Testis (tissue), 3 donors: ENCODE measurements around the gene SH3TC1. TPM values are rescaled to one million over a fixed set of nuclear protein-coding genes. Genes with fewer than 3 reads are reported as not detected.

Experiments used
- DNase-seq: peaks from one replicate; pipeline ENCODE4 v3.0.0-alpha.2; 2019
- H3K27ac ChIP-seq, 2 donors: fragments of 200-600 bp; sonication (generic); one replicate each; pipeline ENCODE4 v1.5.1; 2019
- H3K27me3 ChIP-seq: fragments of 200-600 bp; sonication (generic); one replicate; pipeline ENCODE4 v1.5.1; 2019
- H3K36me3 ChIP-seq: fragments of 200-600 bp; sonication (generic); one replicate; pipeline ENCODE4 v1.5.1; 2017; ENCODE audit warnings: low read depth; ENCODE audit errors: missing control alignments
- H3K4me1 ChIP-seq: fragments of 200-600 bp; sonication (generic); one replicate; pipeline ENCODE4 v1.5.1; 2019
- H3K4me3 ChIP-seq, 2 donors: fragments of 200-600 bp; sonication (generic); one replicate each; pipeline ENCODE4 v1.5.1; 2017 to 2019
- H3K9me3 ChIP-seq: fragments of 200-600 bp; sonication (generic); one replicate; pipeline ENCODE4 v1.5.1; 2017
- POLR2A ChIP-seq: fragments of 450-650 bp; IDR thresholded peaks from one replicate; pipeline ENCODE4 v1.6.1; 2017; ENCODE audit warnings: antibody characterized with exemption, mild to moderate bottlenecking, moderate library complexity
- WGBS, 2 donors: methylation state at CpG; one replicate each; pipeline ENCODE4 v1.1.5; 2018; 5-methylcytosine and 5-hydroxymethylcytosine counted together
- intact Hi-C: fragments of 100-400 bp; cut with DNase I; formaldehyde crosslinking; loops from one replicate; pipeline ENCODE4 v1.15.1; 2023; ENCODE audit warnings: low total_unique reads
- polyA plus RNA-seq: library from polyadenylated mRNA; stranded (reverse); fragments of 350-450 nt; fragmentation: Illumina TruSeq; extraction: RNeasy Lipid Tissue Mini Kit (QIAGEN cat#74804); gene quantifications from one replicate; pipeline ENCODE4 v1.2.3, GENCODE V29; 2014; ENCODE audit warnings: low read depth, low replicate concordance; ENCODE audit not compliant: insufficient read depth
- total RNA-seq, 2 donors: library from RNA; depleted of rRNA; stranded (reverse); fragments of >200 nt; gene quantifications; one replicate each; pipeline ENCODE4 v1.2.3, GENCODE V29; 2016
- TF ChIP-seq, protein P1 (sequence below), 3 experiments: fragments of 450-650 bp in 2 of 3; fragments of 200-600 bp in 1 of 3; sonication (generic) in 1 of 3; IDR thresholded peaks; one replicate each; pipeline ENCODE4 v1.5.1; 2016 to 2019; ENCODE audit warnings: antibody characterized with exemption in 3 of 3, mild to moderate bottlenecking in 2 of 3, moderate library complexity in 1 of 3

SH3TC1 gene
- total and polyA plus RNA-seq, 3 donors from 2014 or later: 3.2 to 12.6 (median 4.0) TPM

DNA sequence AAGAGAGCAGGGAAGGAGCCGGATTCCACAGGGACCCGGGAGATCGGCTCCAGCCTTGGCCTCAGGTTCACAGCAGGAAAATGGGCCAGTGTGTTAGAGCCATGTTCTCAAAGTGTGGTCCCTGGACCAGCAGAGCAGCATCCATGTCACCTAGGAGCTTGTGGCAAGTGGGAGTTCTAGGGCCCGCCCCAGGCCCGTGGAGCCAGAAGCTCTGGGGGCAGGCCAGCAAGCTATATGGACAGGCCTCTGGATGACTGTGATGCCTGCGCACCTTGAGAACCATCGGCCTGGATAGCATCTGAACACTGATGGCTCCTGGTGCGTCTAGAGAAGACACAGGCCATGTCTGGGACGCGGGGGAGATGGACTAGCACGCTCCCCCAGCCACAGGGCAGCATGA, 33.7 kb downstream of the SH3TC1 start:
- H3K27me3 ChIP-seq: no peaks in the 10 kb centered on the region
- peaks cover 8% of the 10 kb centered on the region for H3K4me1 ChIP-seq
- no peak for DNase-seq
- intact Hi-C loops: no loop called here
- H3K4me3 ChIP-seq: no peak overlapping the region
- 95 to 98% methylated on average over 10 to 11 of the region's 11 CpGs for WGBS, 2 donors
- no peaks in the 10 kb centered on the region for H3K9me3 ChIP-seq
- TF ChIP-seq POLR2A: no peak
- TF ChIP-seq, protein P1, sequence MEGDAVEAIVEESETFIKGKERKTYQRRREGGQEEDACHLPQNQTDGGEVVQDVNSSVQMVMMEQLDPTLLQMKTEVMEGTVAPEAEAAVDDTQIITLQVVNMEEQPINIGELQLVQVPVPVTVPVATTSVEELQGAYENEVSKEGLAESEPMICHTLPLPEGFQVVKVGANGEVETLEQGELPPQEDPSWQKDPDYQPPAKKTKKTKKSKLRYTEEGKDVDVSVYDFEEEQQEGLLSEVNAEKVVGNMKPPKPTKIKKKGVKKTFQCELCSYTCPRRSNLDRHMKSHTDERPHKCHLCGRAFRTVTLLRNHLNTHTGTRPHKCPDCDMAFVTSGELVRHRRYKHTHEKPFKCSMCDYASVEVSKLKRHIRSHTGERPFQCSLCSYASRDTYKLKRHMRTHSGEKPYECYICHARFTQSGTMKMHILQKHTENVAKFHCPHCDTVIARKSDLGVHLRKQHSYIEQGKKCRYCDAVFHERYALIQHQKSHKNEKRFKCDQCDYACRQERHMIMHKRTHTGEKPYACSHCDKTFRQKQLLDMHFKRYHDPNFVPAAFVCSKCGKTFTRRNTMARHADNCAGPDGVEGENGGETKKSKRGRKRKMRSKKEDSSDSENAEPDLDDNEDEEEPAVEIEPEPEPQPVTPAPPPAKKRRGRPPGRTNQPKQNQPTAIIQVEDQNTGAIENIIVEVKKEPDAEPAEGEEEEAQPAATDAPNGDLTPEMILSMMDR (IDR thresholded peaks at IDR 0.05): no peak
- no peak overlapping the region for H3K27ac ChIP-seq
- no peaks in the 10 kb centered on the region for H3K36me3 ChIP-seq

DNA sequence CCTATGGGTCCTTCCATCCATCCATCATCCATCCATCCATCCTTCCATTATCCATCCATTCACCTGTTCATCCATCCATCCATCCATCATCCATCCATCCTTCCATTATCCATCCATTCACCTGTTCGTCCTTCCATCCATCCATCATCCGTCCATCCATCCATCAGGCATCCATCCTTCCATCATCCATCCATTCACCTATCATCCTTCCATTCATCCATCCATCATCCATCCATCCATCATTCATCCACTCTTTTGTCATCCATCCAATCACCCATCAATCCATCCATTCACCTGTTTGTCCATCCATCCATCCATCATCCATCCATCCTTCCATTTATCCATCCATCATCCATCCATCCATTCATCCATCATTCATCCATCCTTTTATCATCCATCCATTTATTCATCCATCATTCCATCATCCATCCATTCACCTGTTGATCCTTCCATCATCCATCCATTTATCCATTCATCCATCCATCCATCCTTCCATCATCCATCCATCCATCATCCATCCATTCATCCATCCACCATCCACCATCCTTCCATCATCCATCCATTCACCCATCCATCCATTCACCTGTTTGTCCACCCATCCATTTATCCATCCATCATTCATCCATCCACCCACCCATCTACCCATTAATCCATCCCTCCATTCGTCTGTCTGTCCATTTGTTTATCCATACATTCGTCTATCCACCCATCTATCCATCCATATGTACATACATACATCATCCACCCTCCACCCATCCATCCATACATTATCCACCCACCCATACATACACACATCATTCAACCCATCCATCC, 34.8 kb downstream of the SH3TC1 start:
- Histone ChIP-seq H3K27ac (no peak overlapping the region), H3K4me1 (no peaks in the 10 kb centered on the region), H3K4me3 (no peak overlapping the region), H3K9me3 (no peaks in the 10 kb centered on the region), H3K27me3 (no peaks in the 10 kb centered on the region), H3K36me3 (no peaks in the 10 kb centered on the region)
- intact Hi-C loops: no loop called here
- TF ChIP-seq POLR2A: no peak
- TF ChIP-seq, protein P1 (IDR thresholded peaks at IDR 0.05): no peak
- 91 to 99% methylated on average over 4 of the region's 4 CpGs for WGBS, 2 donors
- DNase-seq: no peak

DNA sequence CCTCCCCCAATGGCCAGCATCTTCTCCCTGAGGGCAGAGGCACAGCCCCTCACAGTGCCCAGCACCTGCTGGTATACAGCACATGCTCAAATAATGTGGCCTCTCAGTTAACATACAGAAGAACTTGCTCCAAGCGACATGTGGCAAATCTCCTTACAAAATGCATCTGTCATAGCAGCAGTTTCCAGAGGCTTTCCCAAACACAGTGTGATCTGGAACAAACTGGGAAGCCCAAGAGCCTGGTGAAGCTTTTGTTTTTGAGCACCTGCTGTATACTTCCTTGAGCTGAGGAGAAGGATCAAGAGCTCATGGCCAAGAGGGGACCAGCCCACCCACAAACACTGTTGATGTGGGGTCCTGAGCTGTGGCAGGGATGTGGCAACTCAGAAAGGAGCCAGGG, 35.6 kb downstream of the SH3TC1 start:
- WGBS, 2 donors: 100% methylated on average over 1 of the region's 1 CpG
- intact Hi-C loops: no loop called here

DNA sequence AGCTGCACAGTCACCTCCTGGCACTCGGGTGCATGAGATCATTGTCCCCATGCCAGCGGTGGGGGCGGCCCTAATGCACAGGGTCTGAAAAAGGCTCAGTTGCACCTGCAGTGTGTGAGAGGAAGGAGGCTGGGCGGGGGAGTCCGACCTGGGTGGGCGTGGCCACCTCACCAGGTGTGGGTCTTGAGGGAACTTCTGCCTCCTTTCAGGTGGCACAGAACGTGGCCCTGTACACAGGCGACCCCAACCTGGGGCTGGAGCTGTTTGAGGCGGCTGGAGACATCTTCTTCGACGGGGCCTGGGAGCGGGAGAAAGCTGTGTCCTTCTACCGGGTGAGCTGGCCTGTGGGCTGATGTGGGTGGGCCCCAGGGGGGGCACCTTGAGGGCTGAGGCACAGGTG, 36.1 kb downstream of the SH3TC1 start:
- no peak overlapping the region for H3K27ac ChIP-seq
- H3K4me1 ChIP-seq: no peaks in the 10 kb centered on the region
- no peaks in the 10 kb centered on the region for H3K36me3 ChIP-seq
- no peaks in the 10 kb centered on the region for H3K27me3 ChIP-seq
- intact Hi-C loops: no loop called here
- TF ChIP-seq POLR2A: no peak
- TF ChIP-seq, protein P1 (IDR thresholded peaks at IDR 0.05): no peak
- H3K4me3 ChIP-seq: no peak overlapping the region
- WGBS, 2 donors: 89 to 100% methylated on average over 3 to 13 of the region's 13 CpGs
- H3K9me3 ChIP-seq: no peaks in the 10 kb centered on the region
- no peak for DNase-seq

More for the DNA sequence above, 35.6 kb downstream of the SH3TC1 start:
- Histone ChIP-seq H3K9me3 (no peaks in the 10 kb centered on the region), H3K27ac (no peak overlapping the region), H3K36me3 (no peaks in the 10 kb centered on the region), H3K4me3 (no peak overlapping the region), H3K27me3 (no peaks in the 10 kb centered on the region), H3K4me1 (no peaks in the 10 kb centered on the region)
- no peak for DNase-seq
- TF ChIP-seq, protein P1 (IDR thresholded peaks at IDR 0.05): no peak
- no peak for TF ChIP-seq POLR2A

DNA sequence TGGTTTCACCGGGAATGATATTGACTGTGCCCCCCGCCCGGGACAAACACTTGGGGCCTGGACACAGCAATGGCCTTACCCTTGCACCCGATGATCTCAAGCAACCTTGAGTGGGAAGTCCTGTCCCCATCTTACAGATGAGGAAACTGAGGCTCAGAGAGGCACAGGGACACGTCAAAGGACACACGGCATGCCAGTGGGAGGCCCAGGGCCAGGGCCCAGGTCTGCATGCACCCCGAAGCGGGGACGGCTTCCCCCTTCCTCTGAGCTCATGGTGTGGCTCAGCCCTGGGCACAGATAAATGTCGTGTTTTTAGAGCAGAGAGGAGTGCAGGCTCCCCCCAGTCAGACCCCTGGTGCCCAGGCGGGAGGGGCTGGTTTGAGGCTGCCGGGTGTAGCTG, 36.6 kb downstream of the SH3TC1 start:
- H3K36me3 ChIP-seq: no peaks in the 10 kb centered on the region
- WGBS, 2 donors: 94 to 96% methylated on average over 7 to 12 of the region's 12 CpGs

More for the DNA sequence above, 36.6 kb downstream of the SH3TC1 start:
- no peak for DNase-seq
- H3K27ac ChIP-seq: no peak overlapping the region
- H3K9me3 ChIP-seq: no peaks in the 10 kb centered on the region
- H3K4me1 ChIP-seq: no peaks in the 10 kb centered on the region
- intact Hi-C loops: no loop called here
- no peak for TF ChIP-seq POLR2A
- TF ChIP-seq, protein P1 (IDR thresholded peaks at IDR 0.05): no peak
- H3K27me3 ChIP-seq: no peaks in the 10 kb centered on the region
- H3K4me3 ChIP-seq: no peak overlapping the region
